Transverse colon (tissue), 4 donors: ENCODE measurements around the gene CNTNAP2. TPM values are rescaled to one million over a fixed set of nuclear protein-coding genes. Genes with fewer than 3 reads are reported as not detected.
A peak's percentile ranks its signal among the peaks of the same experiment; 100 is the strongest.

Experiments
- DNase-seq: peaks from one replicate; pipeline ENCODE4 v3.0.0-alpha.2; 2019
- H3K27ac ChIP-seq, 4 donors: fragments of 200-600 bp; sonication (generic); 2 replicates each; pipeline ENCODE4 v1.5.1; 2016 to 2018; ENCODE audit warnings: inconsistent platforms in 4 of 4
- H3K27me3 ChIP-seq: fragments of 200-600 bp; sonication (generic); 2 replicates; pipeline ENCODE4 v1.5.1; 2017; ENCODE audit warnings: inconsistent platforms
- H3K36me3 ChIP-seq, 4 donors: fragments of 200-600 bp; sonication (generic); 2 replicates each; pipeline ENCODE4 v1.5.1; 2017 to 2019; ENCODE audit warnings: inconsistent platforms in 4 of 4
- H3K4me1 ChIP-seq, 4 donors: fragments of 200-600 bp; sonication (generic); 2 replicates each; pipeline ENCODE4 v1.5.1; 2017 to 2020; ENCODE audit warnings: inconsistent platforms in 4 of 4
- H3K4me3 ChIP-seq, 4 donors: fragments of 200-600 bp; sonication (generic); 1 replicate in 1 of 4; 2 replicates in 3 of 4; pipeline versions ENCODE4 v1.5.1 to v1.6.1; 2017 to 2019; ENCODE audit warnings: inconsistent platforms in 4 of 4
- H3K9me3 ChIP-seq, 2 donors: fragments of 200-600 bp; sonication (generic); 2 replicates each; pipeline ENCODE4 v1.5.1; 2017 to 2019; ENCODE audit warnings: inconsistent platforms in 2 of 2
- CTCF ChIP-seq, 5 experiments: fragments of 200-600 bp in 3 of 5; fragments of 450-650 bp in 2 of 5; sonication (generic) in 3 of 5; IDR thresholded peaks; 1 replicate in 2 of 5; 2 replicates in 3 of 5; pipeline ENCODE4 v1.5.1; 2016 to 2017; ENCODE audit warnings: antibody characterized with exemption in 5 of 5, inconsistent platforms in 3 of 5, mild to moderate bottlenecking in 2 of 5, moderate library complexity in 1 of 5
- EP300 ChIP-seq: sonication (generic); formaldehyde crosslinking; IDR thresholded peaks from one replicate; pipeline ENCODE4 v1.6.1; 2017; ENCODE audit warnings: antibody characterized with exemption, low read depth
- POLR2A ChIP-seq: fragments of 450-650 bp; IDR thresholded peaks from one replicate; pipeline ENCODE4 v1.6.1; 2016; ENCODE audit warnings: antibody characterized with exemption, mild to moderate bottlenecking, moderate library complexity
- POLR2AphosphoS5 ChIP-seq, 3 donors: sonication (generic); formaldehyde crosslinking; IDR thresholded peaks; one replicate each; pipeline ENCODE4 v1.6.1; 2016; ENCODE audit warnings: antibody characterized with exemption in 3 of 3
- WGBS, 2 donors: methylation state at CpG; one replicate each; pipeline ENCODE4 v1.1.5; 2018; ENCODE audit warnings: low coverage in 1 of 2; 5-methylcytosine and 5-hydroxymethylcytosine counted together
- in situ Hi-C, 4 donors: fragments of 200-750 bp; cut with MboI; loops; one replicate each; pipeline versions ENCODE4 v1.15.0 to v1.15.1; 2017; ENCODE audit warnings: low sequenced_read_pairs in 3 of 4, low pct_ligation_motif_present in 1 of 4, low pct_unique_long_range_greater_than_20kb in 1 of 4
- intact Hi-C: fragments of 100-400 bp; cut with DNase I; formaldehyde crosslinking; loops from one replicate; pipeline ENCODE4 v1.15.1; 2023; ENCODE audit warnings: low total_unique reads
- total RNA-seq, 4 donors: library from RNA; depleted of rRNA; stranded (reverse); fragments of >200 nt; gene quantifications; one replicate each; pipeline ENCODE4 v1.1.0, GENCODE V29; 2016

Gene CNTNAP2
- total RNA-seq, 4 donors from 2014 or later, result 0.60 to 2.9 (median 2.4) TPM

DNA sequence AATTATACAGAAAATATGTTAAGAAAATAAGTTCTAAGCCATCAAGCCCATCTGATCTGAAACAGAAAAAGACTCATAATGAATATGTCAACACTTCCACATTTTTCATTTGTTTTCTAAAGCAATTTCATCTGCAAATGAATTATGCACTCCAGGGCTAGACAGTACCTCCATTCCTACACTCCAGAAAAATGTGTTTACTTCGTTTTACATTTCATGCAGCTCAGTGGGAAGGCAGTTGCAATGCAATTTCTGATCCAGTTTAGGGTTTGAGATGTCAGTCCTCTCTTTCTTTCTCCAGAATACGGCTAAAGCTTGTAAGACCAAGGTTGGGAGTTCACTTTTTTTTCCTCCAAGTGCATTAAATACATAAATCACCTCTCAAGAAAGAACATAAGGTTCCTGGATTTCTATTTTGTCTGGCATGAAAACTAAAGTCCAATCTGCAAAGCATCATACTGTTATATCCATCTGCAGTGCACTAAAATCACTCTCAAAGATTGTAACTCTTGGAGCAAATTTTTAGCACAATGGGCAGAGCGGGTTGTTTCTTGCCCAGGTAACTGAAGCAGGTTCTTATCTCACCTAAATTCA, 2125.2 kb downstream of the CNTNAP2 start:
- no peak overlapping the region for H3K4me3 ChIP-seq
- peaks cover 13% of the 10 kb centered on the region for H3K27me3 ChIP-seq
- no peaks in the 10 kb centered on the region for H3K9me3 ChIP-seq
- H3K27ac ChIP-seq, result no peak overlapping the region
- intact Hi-C loops (no loop called here), in situ Hi-C loops (no loop called here)
- H3K4me1 ChIP-seq, result peaks cover 0 to 10% (median 2%) of the 10 kb centered on the region in 4 donors
- WGBS, 2 donors, result 56 to 71% methylated on average over 3 of the region's 3 CpGs
- DNase-seq, result no peak
- no peaks in the 10 kb centered on the region for H3K36me3 ChIP-seq
- TF ChIP-seq POLR2A (no peak), CTCF (IDR thresholded peaks at IDR 0.05) (no peak), POLR2AphosphoS5 (IDR thresholded peaks at IDR 0.05) (no peak), EP300 (no peak)

DNA sequence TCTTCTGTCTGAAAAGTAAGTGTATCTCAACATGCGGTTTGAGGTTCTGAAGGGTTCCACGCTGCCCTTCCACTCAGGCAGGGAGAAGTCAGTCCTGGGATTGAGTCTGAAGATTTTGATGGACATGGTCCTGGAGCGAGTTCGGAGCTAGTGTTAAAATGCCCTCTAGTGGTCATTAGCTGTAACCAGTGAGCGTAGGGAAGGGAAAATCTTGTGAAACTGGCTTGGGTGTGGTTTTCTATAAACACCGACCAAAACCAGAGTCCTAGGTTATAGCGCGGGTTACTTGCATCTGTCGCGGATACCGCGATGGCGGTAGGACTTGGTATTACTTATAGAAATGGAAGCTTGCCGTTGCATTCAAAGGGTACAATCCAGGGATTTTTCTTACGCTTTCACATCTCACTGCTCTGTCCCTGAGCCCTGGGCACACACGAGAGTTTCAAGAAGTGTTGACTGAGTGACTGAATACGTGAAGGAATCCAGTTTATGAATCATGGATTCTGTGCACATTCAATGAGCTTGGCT, 2125.8 kb downstream of the CNTNAP2 start:
- Histone ChIP-seq H3K27me3 (peaks cover 13% of the 10 kb centered on the region), H3K9me3 (no peaks in the 10 kb centered on the region), H3K27ac (no peak overlapping the region), H3K4me3 (no peak overlapping the region), H3K4me1 (peaks cover 0 to 10% (median 2%) of the 10 kb centered on the region in 4 donors), H3K36me3 (no peaks in the 10 kb centered on the region)
- intact Hi-C loops, result no loop called here
- TF ChIP-seq POLR2A (no peak), CTCF (IDR thresholded peaks at IDR 0.05) (peak; percentile 65 to 80 (median 72))
- in situ Hi-C loops, result no loop called here
- WGBS, 2 donors, result 3 to 10% methylated on average over 4 to 17 of the region's 17 CpGs
- peak; percentile 23 for DNase-seq

GRCh38 chr7:148245381-148245780, 2128.8 kb downstream of the CNTNAP2 start:
- intact Hi-C loops, result no loop called here
- no peaks in the 10 kb centered on the region for H3K9me3 ChIP-seq
- in situ Hi-C loops, result no loop called here
- no peak for TF ChIP-seq EP300
- TF ChIP-seq POLR2A, result no peak
- no peak for TF ChIP-seq POLR2AphosphoS5 (IDR thresholded peaks at IDR 0.05)
- TF ChIP-seq CTCF (IDR thresholded peaks at IDR 0.05), result no peak
- no peak overlapping the region for H3K27ac ChIP-seq
- no peak overlapping the region for H3K4me3 ChIP-seq
- no peaks in the 10 kb centered on the region for H3K36me3 ChIP-seq
- peaks cover 0 to 4% (median 2%) of the 10 kb centered on the region in 4 donors for H3K4me1 ChIP-seq
- DNase-seq, result no peak
- peaks cover 12% of the 10 kb centered on the region for H3K27me3 ChIP-seq
- 55 to 74% methylated on average over 5 to 7 of the region's 7 CpGs for WGBS, 2 donors

DNA sequence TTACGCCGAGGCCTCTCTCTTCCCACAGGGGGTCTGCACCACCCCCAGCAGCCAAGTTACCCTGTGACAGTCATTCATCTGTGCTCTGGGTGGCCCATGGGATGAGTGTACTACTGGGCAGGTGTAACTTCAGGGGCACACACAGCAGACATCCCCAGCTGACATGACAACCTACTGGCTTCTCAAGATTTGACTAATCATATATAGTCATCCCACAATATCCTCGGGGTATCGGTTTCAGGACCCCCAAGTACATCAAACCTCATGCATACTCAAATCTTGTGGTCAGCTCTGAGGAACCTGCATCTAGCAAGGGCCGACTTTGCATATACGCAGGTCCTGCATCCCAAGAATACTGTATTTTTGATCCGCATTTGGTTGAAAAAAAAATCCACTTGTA, 2137.0 kb downstream of the CNTNAP2 start:
- Histone ChIP-seq H3K4me3 (no peak overlapping the region), H3K4me1 (no peaks in the 10 kb centered on the region), H3K9me3 (no peaks in the 10 kb centered on the region), H3K27me3 (peaks cover 5% of the 10 kb centered on the region), H3K36me3 (no peaks in the 10 kb centered on the region), H3K27ac (no peak overlapping the region)
- in situ Hi-C loops, result loop anchor here in 3 of 4 donors (25.0 kb wide), 2 partner anchors 234 to 709 kb away; no protein-coding TSS in a partner anchor
- no peak for TF ChIP-seq POLR2AphosphoS5 (IDR thresholded peaks at IDR 0.05)
- TF ChIP-seq EP300, result no peak
- no peak for TF ChIP-seq CTCF (IDR thresholded peaks at IDR 0.05)
- TF ChIP-seq POLR2A, result no peak
- DNase-seq, result no peak
- intact Hi-C loops, result no loop called here
- 68% methylated on average over 7 of the region's 7 CpGs; no CpG with 5 or more reads in 1 of the 2 donors for WGBS, 2 donors
